SK-N-SH treated with all-trans-retinoic acid at 6 μM for 48 hours (cell line): ENCODE results near the gene DMAC2.

Experiments used
- ATAC-seq: fragments of 200-7000 bp; cut with Tn5 transposase; 3 replicates; pipeline ENCODE4 v1.9.1; 2020; ENCODE audit warnings: mild to moderate bottlenecking, moderate library complexity
- ARNTL ChIP-seq: fragments of 450-650 bp; formaldehyde crosslinking; IDR thresholded peaks from 2 replicates; pipeline ENCODE4 v1.5.0; 2020; ENCODE audit warnings: low read depth, mild to moderate bottlenecking, moderate library complexity, borderline replicate concordance
- BACH2 ChIP-seq: fragments of 250-450 bp; sonication (Bioruptor Pico); IDR thresholded peaks from 2 replicates; pipeline ENCODE4 v1.9.0; 2021; ENCODE audit warnings: mild to moderate bottlenecking, borderline replicate concordance
- CSDC2 ChIP-seq: fragments of 250-450 bp; sonication (Bioruptor Pico); IDR thresholded peaks from 2 replicates; pipeline ENCODE4 v1.5.0; 2020; ENCODE audit warnings: mild to moderate bottlenecking, moderate library complexity
- ESRRG ChIP-seq: fragments of 250-450 bp; sonication (Bioruptor Pico); IDR thresholded peaks from 2 replicates; pipeline ENCODE4 v1.6.1; 2021; ENCODE audit warnings: mild to moderate bottlenecking
- GLIS3 ChIP-seq: fragments of 250-450 bp; sonication (Bioruptor Pico); IDR thresholded peaks from 2 replicates; pipeline ENCODE4 v1.5.0; 2020; ENCODE audit warnings: mild to moderate bottlenecking, moderate library complexity
- ISL1 ChIP-seq: fragments of 250-450 bp; sonication (Bioruptor Pico); IDR thresholded peaks from 2 replicates; pipeline ENCODE4 v2.1.2; 2022; ENCODE audit warnings: mild to moderate bottlenecking, moderate library complexity
- OSR1 ChIP-seq: fragments of 250-450 bp; sonication (Bioruptor Pico); IDR thresholded peaks from 2 replicates; pipeline ENCODE4 v1.8.0; 2022; ENCODE audit warnings: moderate library complexity, mild to moderate bottlenecking, inconsistent platforms
- PPARA ChIP-seq: fragments of 250-450 bp; sonication (Bioruptor Pico); IDR thresholded peaks from 2 replicates; pipeline ENCODE4 v1.5.0; 2020; ENCODE audit warnings: mild to moderate bottlenecking, borderline replicate concordance
- RARB ChIP-seq: fragments of 250-450 bp; sonication (Bioruptor Pico); IDR thresholded peaks from 2 replicates; pipeline ENCODE4 v1.8.0; 2021; ENCODE audit warnings: mild to moderate bottlenecking, moderate library complexity
- SNAI2 ChIP-seq: fragments of 250-450 bp; sonication (Bioruptor Pico); IDR thresholded peaks from 2 replicates; pipeline ENCODE4 v1.5.0; 2020; ENCODE audit warnings: mild to moderate bottlenecking, moderate library complexity
- TCF4 ChIP-seq: fragments of 250-450 bp; sonication (Bioruptor Pico); IDR thresholded peaks from 2 replicates; pipeline ENCODE4 v1.8.0; 2021; ENCODE audit warnings: mild to moderate bottlenecking, moderate library complexity, borderline replicate concordance
- ZC3H10 ChIP-seq: fragments of 250-450 bp; sonication (Bioruptor Pico); IDR thresholded peaks from 2 replicates; pipeline ENCODE4 v1.5.1; 2021; ENCODE audit warnings: mild to moderate bottlenecking, moderate library complexity
- ZFP3 ChIP-seq: fragments of 250-450 bp; sonication (Bioruptor Pico); IDR thresholded peaks from 2 replicates; pipeline ENCODE4 v1.5.0; 2020; ENCODE audit warnings: mild to moderate bottlenecking, moderate library complexity
- ZFP30 ChIP-seq: fragments of 450-650 bp; formaldehyde crosslinking; IDR thresholded peaks from 2 replicates; pipeline ENCODE4 v1.5.0; 2022; ENCODE audit warnings: mild to moderate bottlenecking, moderate library complexity
- ZNF565 ChIP-seq: fragments of 450-650 bp; formaldehyde crosslinking; conservative IDR thresholded peaks from 2 replicates; pipeline ENCODE4 v1.5.0; 2020; ENCODE audit warnings: low read depth, mild to moderate bottlenecking, moderate library complexity
- ZNF70 ChIP-seq: fragments of 450-650 bp; formaldehyde crosslinking; IDR thresholded peaks from 2 replicates; pipeline ENCODE4 v1.5.0; 2020; ENCODE audit warnings: mild to moderate bottlenecking, moderate library complexity
- TF ChIP-seq, protein P1 (sequence below): fragments of 250-450 bp; sonication (Bioruptor Pico); IDR thresholded peaks from 2 replicates; pipeline ENCODE4 v1.5.1; 2020; ENCODE audit warnings: low read depth, mild to moderate bottlenecking, moderate library complexity
- TF ChIP-seq, protein P2 (sequence below): fragments of 250-450 bp; sonication (Bioruptor Pico); IDR thresholded peaks from 2 replicates; pipeline ENCODE4 v1.5.0; 2020; ENCODE audit warnings: mild to moderate bottlenecking, moderate library complexity
- TF ChIP-seq, protein P3 (sequence below): fragments of 250-450 bp; sonication (Bioruptor Pico); IDR thresholded peaks from 2 replicates; pipeline ENCODE4 v1.8.0; 2021; ENCODE audit warnings: low read depth, mild to moderate bottlenecking, moderate library complexity, borderline replicate concordance
- TF ChIP-seq, protein P4 (sequence below): fragments of 250-450 bp; sonication (Bioruptor Pico); IDR thresholded peaks from 2 replicates; pipeline ENCODE4 v1.5.1; 2021; ENCODE audit warnings: mild to moderate bottlenecking, moderate library complexity

Gene DMAC2

DNA sequence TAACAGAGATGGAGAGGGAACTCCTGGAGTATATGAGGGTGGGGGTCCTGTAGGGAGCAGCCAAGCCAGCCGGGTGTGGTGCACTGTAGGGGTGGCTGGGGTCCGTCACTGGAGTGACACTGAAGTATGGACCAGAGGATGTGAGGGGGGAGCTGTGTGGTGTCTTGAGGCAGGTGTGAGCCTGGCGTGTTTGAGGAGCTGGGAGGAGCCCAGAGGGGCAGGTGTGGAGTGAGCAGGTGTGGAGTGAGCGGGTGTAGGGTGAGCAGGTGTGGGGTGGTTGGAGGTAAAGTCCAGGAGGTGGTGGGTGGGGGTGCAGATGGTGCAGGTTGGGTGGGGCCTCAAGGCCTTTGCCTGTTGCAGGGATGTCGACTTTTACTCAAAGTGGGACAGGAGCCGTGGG is 18.4 kb downstream of the DMAC2 start:
- no peak for TF ChIP-seq ZFP30 (CRISPR knock-in tag)
- no peak for TF ChIP-seq BACH2 (CRISPR knock-in tag)
- no peak for TF ChIP-seq SNAI2 (CRISPR knock-in tag)
- TF ChIP-seq ARNTL (CRISPR knock-in tag): no peak
- no peak for ATAC-seq

DNA sequence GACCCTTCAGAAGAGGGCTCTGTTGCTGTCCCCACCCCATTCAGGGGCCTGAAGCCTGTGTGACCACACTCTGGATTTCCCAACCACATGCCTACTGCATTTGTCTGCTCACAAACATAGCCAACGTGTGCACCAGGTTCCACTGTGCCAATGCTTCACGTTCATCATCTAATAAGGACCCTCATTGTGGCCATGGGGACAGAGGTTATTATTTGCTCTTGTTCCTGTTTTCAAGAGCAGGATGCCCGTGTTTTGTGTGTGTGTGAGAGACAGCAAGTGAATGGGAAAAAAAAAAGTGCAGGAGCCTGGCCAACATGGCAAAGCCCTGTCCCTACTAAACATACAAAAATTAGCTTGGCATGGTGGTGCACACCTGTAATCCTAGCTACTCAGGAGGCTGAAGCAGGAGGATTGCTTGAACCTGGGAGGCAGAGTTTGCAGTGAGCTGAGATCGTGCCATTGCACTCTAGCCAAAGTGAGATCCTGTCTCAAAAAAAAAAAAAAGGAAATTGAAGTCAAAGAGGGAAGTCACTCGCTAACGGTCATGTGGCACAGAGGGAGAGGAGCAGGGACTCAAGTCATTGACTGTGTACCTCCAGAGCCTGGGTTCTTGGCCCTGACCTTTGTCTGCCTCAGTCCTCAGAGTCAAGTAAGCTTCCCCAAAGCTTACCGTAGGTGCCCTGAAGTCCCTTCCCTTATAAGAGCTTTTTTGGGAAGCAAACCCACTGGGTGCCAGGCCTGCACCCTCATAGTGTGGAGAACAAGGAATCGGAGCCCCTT is 19.4 kb downstream of the DMAC2 start:
- no peak for TF ChIP-seq ZNF565
- TF ChIP-seq ZC3H10 (CRISPR knock-in tag): no peak
- TF ChIP-seq BACH2 (CRISPR knock-in tag): no peak
- TF ChIP-seq ZFP30 (CRISPR knock-in tag): no peak
- no peak for TF ChIP-seq GLIS3 (CRISPR knock-in tag)
- no peak for TF ChIP-seq PPARA
- no peak for TF ChIP-seq ESRRG (CRISPR knock-in tag)
- no peak for TF ChIP-seq CSDC2 (CRISPR knock-in tag)
- no peak for TF ChIP-seq TCF4
- TF ChIP-seq, protein P1, sequence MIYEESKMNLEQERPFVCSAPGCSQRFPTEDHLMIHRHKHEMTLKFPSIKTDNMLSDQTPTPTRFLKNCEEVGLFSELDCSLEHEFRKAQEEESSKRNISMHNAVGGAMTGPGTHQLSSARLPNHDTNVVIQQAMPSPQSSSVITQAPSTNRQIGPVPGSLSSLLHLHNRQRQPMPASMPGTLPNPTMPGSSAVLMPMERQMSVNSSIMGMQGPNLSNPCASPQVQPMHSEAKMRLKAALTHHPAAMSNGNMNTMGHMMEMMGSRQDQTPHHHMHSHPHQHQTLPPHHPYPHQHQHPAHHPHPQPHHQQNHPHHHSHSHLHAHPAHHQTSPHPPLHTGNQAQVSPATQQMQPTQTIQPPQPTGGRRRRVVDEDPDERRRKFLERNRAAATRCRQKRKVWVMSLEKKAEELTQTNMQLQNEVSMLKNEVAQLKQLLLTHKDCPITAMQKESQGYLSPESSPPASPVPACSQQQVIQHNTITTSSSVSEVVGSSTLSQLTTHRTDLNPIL: no peak
- TF ChIP-seq ZFP3 (CRISPR knock-in tag): no peak
- TF ChIP-seq OSR1 (CRISPR knock-in tag): no peak
- no peak for TF ChIP-seq ISL1 (CRISPR knock-in tag)
- TF ChIP-seq, protein P2, sequence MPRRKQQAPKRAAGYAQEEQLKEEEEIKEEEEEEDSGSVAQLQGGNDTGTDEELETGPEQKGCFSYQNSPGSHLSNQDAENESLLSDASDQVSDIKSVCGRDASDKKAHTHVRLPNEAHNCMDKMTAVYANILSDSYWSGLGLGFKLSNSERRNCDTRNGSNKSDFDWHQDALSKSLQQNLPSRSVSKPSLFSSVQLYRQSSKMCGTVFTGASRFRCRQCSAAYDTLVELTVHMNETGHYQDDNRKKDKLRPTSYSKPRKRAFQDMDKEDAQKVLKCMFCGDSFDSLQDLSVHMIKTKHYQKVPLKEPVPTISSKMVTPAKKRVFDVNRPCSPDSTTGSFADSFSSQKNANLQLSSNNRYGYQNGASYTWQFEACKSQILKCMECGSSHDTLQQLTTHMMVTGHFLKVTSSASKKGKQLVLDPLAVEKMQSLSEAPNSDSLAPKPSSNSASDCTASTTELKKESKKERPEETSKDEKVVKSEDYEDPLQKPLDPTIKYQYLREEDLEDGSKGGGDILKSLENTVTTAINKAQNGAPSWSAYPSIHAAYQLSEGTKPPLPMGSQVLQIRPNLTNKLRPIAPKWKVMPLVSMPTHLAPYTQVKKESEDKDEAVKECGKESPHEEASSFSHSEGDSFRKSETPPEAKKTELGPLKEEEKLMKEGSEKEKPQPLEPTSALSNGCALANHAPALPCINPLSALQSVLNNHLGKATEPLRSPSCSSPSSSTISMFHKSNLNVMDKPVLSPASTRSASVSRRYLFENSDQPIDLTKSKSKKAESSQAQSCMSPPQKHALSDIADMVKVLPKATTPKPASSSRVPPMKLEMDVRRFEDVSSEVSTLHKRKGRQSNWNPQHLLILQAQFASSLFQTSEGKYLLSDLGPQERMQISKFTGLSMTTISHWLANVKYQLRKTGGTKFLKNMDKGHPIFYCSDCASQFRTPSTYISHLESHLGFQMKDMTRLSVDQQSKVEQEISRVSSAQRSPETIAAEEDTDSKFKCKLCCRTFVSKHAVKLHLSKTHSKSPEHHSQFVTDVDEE (CRISPR knock-in tag): no peak
- no peak for TF ChIP-seq RARB (CRISPR knock-in tag)
- TF ChIP-seq ARNTL (CRISPR knock-in tag): no peak
- TF ChIP-seq ZNF70 (CRISPR knock-in tag): no peak

DNA sequence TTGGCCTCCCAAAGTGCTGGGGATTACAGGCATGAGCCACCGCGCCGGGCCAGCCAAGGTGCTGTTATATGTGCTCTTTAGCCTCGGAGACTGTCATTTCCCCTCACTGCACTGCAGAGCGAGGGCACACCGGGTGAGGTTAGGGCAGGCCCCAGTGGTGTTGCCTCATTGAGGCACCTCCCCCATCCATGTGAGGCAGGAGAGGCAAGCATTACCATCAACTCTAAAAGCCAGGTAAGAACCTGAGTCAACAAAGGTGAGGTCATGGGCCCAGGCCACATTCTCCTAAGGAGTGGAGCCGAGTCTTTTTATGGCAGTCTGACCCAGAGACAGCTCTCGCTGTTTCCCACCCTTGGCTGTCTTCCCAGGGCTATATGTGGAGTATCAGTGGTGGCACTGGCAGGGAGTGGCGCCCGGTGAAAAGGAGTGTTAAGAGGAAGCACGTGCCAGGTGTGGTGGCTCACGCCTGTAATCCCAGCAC is 23.5 kb downstream of the DMAC2 start:
- TF ChIP-seq SNAI2 (CRISPR knock-in tag) (no peak), GLIS3 (CRISPR knock-in tag) (no peak), ISL1 (CRISPR knock-in tag) (no peak), ZFP30 (CRISPR knock-in tag) (no peak), BACH2 (CRISPR knock-in tag) (no peak), TCF4 (no peak), ESRRG (CRISPR knock-in tag) (no peak), ZC3H10 (CRISPR knock-in tag) (no peak), ARNTL (CRISPR knock-in tag) (no peak), ZNF70 (CRISPR knock-in tag) (no peak)
- TF ChIP-seq, protein P3, sequence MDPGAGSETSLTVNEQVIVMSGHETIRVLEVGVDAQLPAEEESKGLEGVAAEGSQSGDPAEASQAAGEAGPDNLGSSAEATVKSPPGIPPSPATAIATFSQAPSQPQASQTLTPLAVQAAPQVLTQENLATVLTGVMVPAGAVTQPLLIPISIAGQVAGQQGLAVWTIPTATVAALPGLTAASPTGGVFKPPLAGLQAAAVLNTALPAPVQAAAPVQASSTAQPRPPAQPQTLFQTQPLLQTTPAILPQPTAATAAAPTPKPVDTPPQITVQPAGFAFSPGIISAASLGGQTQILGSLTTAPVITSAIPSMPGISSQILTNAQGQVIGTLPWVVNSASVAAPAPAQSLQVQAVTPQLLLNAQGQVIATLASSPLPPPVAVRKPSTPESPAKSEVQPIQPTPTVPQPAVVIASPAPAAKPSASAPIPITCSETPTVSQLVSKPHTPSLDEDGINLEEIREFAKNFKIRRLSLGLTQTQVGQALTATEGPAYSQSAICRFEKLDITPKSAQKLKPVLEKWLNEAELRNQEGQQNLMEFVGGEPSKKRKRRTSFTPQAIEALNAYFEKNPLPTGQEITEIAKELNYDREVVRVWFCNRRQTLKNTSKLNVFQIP: no peak
- TF ChIP-seq, protein P4, sequence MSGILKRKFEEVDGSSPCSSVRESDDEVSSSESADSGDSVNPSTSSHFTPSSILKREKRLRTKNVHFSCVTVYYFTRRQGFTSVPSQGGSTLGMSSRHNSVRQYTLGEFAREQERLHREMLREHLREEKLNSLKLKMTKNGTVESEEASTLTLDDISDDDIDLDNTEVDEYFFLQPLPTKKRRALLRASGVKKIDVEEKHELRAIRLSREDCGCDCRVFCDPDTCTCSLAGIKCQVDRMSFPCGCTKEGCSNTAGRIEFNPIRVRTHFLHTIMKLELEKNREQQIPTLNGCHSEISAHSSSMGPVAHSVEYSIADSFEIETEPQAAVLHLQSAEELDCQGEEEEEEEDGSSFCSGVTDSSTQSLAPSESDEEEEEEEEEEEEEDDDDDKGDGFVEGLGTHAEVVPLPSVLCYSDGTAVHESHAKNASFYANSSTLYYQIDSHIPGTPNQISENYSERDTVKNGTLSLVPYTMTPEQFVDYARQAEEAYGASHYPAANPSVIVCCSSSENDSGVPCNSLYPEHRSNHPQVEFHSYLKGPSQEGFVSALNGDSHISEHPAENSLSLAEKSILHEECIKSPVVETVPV (CRISPR knock-in tag): no peak
- TF ChIP-seq, protein P2 (CRISPR knock-in tag): no peak

More for the DNA sequence above, 19.4 kb downstream of the DMAC2 start:
- ATAC-seq: no peak

More for the DNA sequence above, 23.5 kb downstream of the DMAC2 start:
- no peak for ATAC-seq
